MCF 10A (cell line): Measurements from ENCODE around the gene ERICH3. TPM values are rescaled to one million over a fixed set of nuclear protein-coding genes. Genes with fewer than 3 reads are reported as not detected.

ENCODE experiments used
- BruUV-seq: library from RNA; stranded (reverse); fragments of 400-500 nt; replicated peaks from 2 replicates; lab custom pipeline; 2021; lab: Mats Ljungman, UMichigan
- CTCF ChIA-PET: fragments of 300-600 bp; sonication (Branson Sonifier 250); formaldehyde crosslinking; extraction: SDS; loops from one replicate; lab custom pipeline; 2021; ENCODE audit warnings: antibody characterized with exemption, inconsistent platforms; lab: Yijun Ruan, JAX
- POLR2A ChIA-PET: fragments of 300-600, 350-650 bp; sonication (Branson Sonifier 250); formaldehyde crosslinking; extraction: SDS; loops from one replicate; lab custom pipeline; 2020; ENCODE audit warnings: antibody characterized with exemption, inconsistent platforms; lab: Yijun Ruan, JAX
- DNase-seq: peaks from one replicate; pipeline ENCODE4 v3.0.0-alpha.2; 2018; ENCODE audit not compliant: unreplicated experiment
- H3K27ac Mint-ChIP-seq: one replicate; pipeline ENCODE4 v1.8.0; 2022; ENCODE audit warnings: mild to moderate bottlenecking, low read depth, mixed read lengths; ENCODE audit not compliant: unreplicated experiment
- H3K27me3 Mint-ChIP-seq: one replicate; pipeline ENCODE4 v1.8.0; 2022; ENCODE audit warnings: mixed read lengths; ENCODE audit not compliant: insufficient read depth, unreplicated experiment
- H3K36me3 Mint-ChIP-seq: one replicate; pipeline ENCODE4 v1.8.0; 2022; ENCODE audit warnings: mild to moderate bottlenecking, moderate library complexity, mixed read lengths; ENCODE audit not compliant: insufficient read depth, unreplicated experiment
- H3K4me1 Mint-ChIP-seq: one replicate; pipeline ENCODE4 v1.8.0; 2022; ENCODE audit warnings: mixed read lengths; ENCODE audit not compliant: insufficient read depth, unreplicated experiment
- H3K4me3 Mint-ChIP-seq: one replicate; pipeline ENCODE4 v1.8.0; 2022; ENCODE audit warnings: mild to moderate bottlenecking, moderate library complexity, mixed read lengths; ENCODE audit not compliant: unreplicated experiment
- H3K9me3 Mint-ChIP-seq: one replicate; pipeline ENCODE4 v1.8.0; 2022; ENCODE audit warnings: mixed read lengths; ENCODE audit not compliant: unreplicated experiment
- CTCF ChIP-seq: fragments of 200-600 bp; IDR thresholded peaks from one replicate; pipeline ENCODE4 v1.8.0; 2022; ENCODE audit warnings: antibody characterized with exemption, mild to moderate bottlenecking; ENCODE audit not compliant: unreplicated experiment
- intact Hi-C: fragments of 100-400 bp; cut with micrococcal nuclease; formaldehyde crosslinking; loops from 2 replicates; pipeline ENCODE4 v1.14.1; 2022
- total RNA-seq: library from RNA; stranded (reverse); gene quantifications from 2 replicates; pipeline ENCODE4 v1.2.3, GENCODE V29; 2022

The ERICH3 gene
- total RNA-seq, 1 experiment from 2014 or later = not detected

GRCh38 chr1:74596717-74597116 is 76.9 kb downstream of the ERICH3 start:
- Mint-ChIP-seq H3K36me3 (no peaks in the 10 kb centered on the region), H3K4me1 (no peaks in the 10 kb centered on the region), H3K4me3 (no peak overlapping the region), H3K9me3 (no peaks in the 10 kb centered on the region), H3K27ac (no peak overlapping the region), H3K27me3 (peaks cover 20% of the 10 kb centered on the region)
- TF ChIP-seq CTCF = no peak
- intact Hi-C loops = no loop called here
- ChIA-PET POLR2A (no interaction called here), CTCF (no interaction called here)
- no TSS peak for BruUV-seq
- DNase-seq = no peak

- ChIA-PET POLR2A (no interaction called here), CTCF (no interaction called here)
- no peak for TF ChIP-seq CTCF
- BruUV-seq = no TSS peak
- no peak for DNase-seq
- peaks cover 5% of the 10 kb centered on the region for H3K27me3 Mint-ChIP-seq
- no peaks in the 10 kb centered on the region for H3K9me3 Mint-ChIP-seq
- no peaks in the 10 kb centered on the region for H3K36me3 Mint-ChIP-seq
- H3K27ac Mint-ChIP-seq = no peak overlapping the region
- no peaks in the 10 kb centered on the region for H3K4me1 Mint-ChIP-seq
- intact Hi-C loops = no loop called here
- H3K4me3 Mint-ChIP-seq = no peak overlapping the region
Measured at GRCh38 chr1:74593887-74594866, 79.4 kb downstream of the ERICH3 start.

DNA sequence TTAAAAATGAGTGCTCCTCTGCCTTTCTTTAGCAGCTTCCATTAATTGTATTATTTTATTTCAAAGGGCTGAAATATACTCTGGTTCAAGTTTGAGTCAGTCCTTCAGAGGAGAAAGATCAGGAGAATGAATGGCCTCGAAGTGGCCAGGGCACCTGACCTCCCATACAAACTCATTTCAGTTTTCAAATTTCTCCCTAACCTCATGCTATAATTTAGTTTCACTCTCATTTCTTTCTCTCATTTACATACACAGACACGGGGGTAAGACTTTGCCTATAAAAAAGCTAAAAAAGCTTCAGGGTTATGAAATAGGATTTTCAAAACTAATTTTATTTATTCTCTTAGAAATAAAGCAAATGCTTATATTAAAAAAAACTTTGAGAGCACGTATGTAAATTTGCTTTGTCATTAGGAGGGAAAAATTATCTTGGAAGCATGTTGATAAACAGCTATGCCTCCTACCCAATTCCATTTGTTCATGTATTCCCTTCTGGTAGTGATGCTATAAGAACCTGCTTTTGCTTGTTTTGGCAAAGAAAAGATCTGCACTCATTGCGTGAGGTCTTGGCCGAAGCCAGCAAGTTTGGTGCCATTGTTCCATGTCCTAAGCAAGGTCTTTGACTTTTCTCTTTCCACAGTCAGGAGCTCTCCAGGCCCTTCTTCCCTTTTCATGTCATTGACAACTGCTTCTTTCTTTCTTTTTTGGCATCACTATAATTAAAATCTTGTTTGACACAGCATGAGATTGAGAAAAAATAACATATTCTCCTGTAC is 80.8 kb downstream of the ERICH3 start:
- TF ChIP-seq CTCF = no peak
- ChIA-PET POLR2A (interaction anchor here (0.7 kb wide), 1 partner anchor 10 kb away, joined by 3 read pairs; no protein-coding TSS in a partner anchor), CTCF (no interaction called here)
- no TSS peak for BruUV-seq
- no peaks in the 10 kb centered on the region for H3K36me3 Mint-ChIP-seq
- DNase-seq = no peak
- no peaks in the 10 kb centered on the region for H3K27me3 Mint-ChIP-seq
- H3K4me3 Mint-ChIP-seq = no peak overlapping the region
- no peaks in the 10 kb centered on the region for H3K4me1 Mint-ChIP-seq
- intact Hi-C loops = no loop called here
- H3K27ac Mint-ChIP-seq = no peak overlapping the region
- no peaks in the 10 kb centered on the region for H3K9me3 Mint-ChIP-seq

- ChIA-PET CTCF (interaction anchor here (0.6 kb wide), 1 partner anchor 527 kb away, joined by 3 read pairs; no protein-coding TSS in a partner anchor), POLR2A (interaction anchor here (0.6 kb wide), 1 partner anchor 18 kb away, joined by 3 read pairs; no protein-coding TSS in a partner anchor)
- no peaks in the 10 kb centered on the region for H3K9me3 Mint-ChIP-seq
- no peak for DNase-seq
- H3K27me3 Mint-ChIP-seq = no peaks in the 10 kb centered on the region
- H3K27ac Mint-ChIP-seq = no peak overlapping the region
- no peak for TF ChIP-seq CTCF
- no TSS peak for BruUV-seq
- H3K4me1 Mint-ChIP-seq = no peaks in the 10 kb centered on the region
- no peaks in the 10 kb centered on the region for H3K36me3 Mint-ChIP-seq
- no peak overlapping the region for H3K4me3 Mint-ChIP-seq
- intact Hi-C loops = no loop called here
Measured at GRCh38 chr1:74591949-74592348, 81.6 kb downstream of the ERICH3 start.
